Epithelial cell of proximal tubule (primary cell): ENCODE results near the gene SHB. TPM values are rescaled to one million over a fixed set of nuclear protein-coding genes. Genes with fewer than 3 reads are reported as not detected.
"Not testable (repeated sequence)": the region's sequence is repeated elsewhere in the genome, so short reads cannot be mapped to it uniquely, and the experiment has no call there.

Source experiments
- DNase-seq: peaks from one replicate; pipeline ENCODE4 v3.0.0-alpha.2; 2011; ENCODE audit warnings: low read depth
- H3K4me3 ChIP-seq: 2 replicates; pipeline ENCODE4 v1.5.1; 2011; ENCODE audit warnings: low read depth, mild to moderate bottlenecking, low read length
- total RNA-seq: library from RNA; depleted of rRNA; stranded (reverse); fragments of >200 nt; gene quantifications from 2 replicates; pipeline ENCODE4 v1.2.3, GENCODE V29; 2015
- TF ChIP-seq, protein P1 (sequence below): conservative IDR thresholded peaks from 2 replicates; pipeline ENCODE4 v1.5.1; 2012; ENCODE audit warnings: low read depth, mild to moderate bottlenecking, low read length

Gene SHB
- total RNA-seq, 1 donor from 2014 or later: 32.7 TPM

DNA sequence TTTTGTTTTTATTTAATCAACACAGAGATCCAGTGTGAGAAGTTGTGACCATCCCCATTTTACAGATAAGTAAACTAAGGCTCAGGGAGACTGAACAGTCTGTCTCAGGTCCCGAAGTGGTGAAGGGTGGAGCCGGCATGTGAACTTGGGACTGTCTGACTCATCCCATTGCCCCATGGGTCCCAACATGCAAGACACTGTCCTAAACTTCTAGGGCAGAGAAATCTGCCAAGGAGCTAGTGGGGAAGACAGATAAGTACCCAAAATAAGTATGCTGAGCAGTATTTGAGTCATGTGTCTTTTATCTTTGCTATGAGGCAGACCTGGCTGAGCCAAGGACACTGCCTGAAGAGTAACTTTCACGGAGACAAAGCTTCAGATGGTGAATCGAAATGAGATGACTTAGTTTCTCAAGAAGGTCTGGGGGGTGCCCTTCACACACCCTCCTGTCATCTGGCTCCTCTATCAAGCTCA is 100.8 kb downstream of the SHB start:
- DNase-seq: no peak
- no peak overlapping the region for H3K4me3 ChIP-seq
- TF ChIP-seq, protein P1, sequence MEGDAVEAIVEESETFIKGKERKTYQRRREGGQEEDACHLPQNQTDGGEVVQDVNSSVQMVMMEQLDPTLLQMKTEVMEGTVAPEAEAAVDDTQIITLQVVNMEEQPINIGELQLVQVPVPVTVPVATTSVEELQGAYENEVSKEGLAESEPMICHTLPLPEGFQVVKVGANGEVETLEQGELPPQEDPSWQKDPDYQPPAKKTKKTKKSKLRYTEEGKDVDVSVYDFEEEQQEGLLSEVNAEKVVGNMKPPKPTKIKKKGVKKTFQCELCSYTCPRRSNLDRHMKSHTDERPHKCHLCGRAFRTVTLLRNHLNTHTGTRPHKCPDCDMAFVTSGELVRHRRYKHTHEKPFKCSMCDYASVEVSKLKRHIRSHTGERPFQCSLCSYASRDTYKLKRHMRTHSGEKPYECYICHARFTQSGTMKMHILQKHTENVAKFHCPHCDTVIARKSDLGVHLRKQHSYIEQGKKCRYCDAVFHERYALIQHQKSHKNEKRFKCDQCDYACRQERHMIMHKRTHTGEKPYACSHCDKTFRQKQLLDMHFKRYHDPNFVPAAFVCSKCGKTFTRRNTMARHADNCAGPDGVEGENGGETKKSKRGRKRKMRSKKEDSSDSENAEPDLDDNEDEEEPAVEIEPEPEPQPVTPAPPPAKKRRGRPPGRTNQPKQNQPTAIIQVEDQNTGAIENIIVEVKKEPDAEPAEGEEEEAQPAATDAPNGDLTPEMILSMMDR: no peak

DNA sequence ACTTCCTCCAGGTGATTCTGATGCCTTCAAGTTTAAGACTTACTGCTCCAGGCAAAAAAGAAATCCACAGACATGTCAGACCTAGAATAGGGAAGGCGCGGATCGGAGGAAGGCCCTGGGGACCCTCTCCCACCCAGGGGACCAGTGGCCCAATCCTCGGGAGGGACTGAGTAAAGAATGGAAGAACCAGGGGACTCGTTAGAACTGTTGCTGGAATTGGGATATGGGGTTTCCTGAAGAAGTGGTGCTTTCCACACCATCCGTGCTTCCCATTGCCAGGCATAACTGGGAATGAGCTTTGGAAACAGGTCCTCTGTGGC is 101.3 kb downstream of the SHB start:
- no peak overlapping the region for H3K4me3 ChIP-seq
- TF ChIP-seq, protein P1: no peak
- DNase-seq: no peak

DNA sequence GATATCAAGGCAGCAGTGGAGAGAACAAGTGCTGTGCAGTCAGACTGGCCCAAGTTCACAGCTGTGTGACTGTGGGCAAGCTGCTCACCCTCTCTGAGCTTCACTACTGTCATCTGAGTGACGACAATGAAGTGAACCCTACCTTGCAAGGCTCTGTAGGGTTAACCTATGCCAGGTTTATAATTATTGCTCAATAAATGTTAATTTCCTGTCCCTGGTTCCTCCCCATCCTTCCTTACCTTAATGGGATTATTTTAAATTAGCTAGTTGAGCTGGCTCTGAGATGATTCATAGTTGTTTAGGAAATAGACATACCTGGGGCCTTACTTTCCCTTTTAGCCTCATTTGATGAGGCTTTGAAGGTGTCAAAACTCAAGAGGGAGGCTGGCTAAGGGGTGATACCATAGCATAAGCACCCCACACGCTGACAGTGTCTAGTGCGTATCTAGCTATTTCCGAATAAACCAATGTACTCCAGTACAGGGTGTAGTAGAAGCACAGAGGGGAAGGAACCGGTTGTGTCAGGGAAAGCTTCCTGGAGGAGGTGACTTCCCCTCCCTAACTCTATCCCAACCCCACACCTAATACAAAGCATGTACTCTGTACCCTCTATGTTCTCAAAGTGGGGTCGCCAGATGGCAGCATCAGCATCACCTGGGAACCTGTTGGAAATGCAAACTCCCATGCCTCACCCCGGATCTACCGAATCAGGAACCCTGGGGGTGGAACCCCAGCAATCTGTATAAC is 101.8 kb downstream of the SHB start:
- DNase-seq: no peak
- no peak overlapping the region for H3K4me3 ChIP-seq

DNA sequence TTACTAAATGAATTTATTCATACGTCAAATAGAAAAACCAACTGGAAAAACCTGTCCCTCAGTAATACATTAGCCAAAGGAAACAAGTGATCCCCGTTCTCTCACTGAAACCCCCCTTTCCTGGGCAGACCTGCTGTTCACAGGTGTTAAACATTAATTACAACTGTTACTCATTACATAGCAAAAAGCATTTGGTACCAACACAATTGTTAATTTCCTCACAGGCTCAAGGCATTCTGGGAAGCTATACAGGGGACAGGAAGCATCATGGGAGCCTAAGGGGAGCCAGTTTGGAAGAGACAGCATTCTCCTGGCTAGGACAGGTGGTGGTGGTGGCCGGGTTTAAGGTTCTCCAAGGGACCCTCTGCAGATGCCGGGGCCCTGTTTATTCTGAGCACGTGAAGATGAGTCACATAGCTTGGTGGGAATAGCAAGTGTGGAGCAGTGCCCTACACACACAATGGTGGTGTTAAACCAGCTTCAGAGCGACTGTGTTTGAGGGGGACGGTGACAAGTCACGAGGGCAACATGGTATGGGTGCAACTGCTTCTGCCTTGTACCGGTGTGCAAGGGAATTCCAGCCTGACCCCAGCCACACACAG is 102.5 kb downstream of the SHB start:
- TF ChIP-seq, protein P1: no peak
- DNase-seq: peak; percentile 89
- H3K4me3 ChIP-seq: no peak overlapping the region

More for the DNA sequence above, 101.8 kb downstream of the SHB start:
- TF ChIP-seq, protein P1: no peak

DNA sequence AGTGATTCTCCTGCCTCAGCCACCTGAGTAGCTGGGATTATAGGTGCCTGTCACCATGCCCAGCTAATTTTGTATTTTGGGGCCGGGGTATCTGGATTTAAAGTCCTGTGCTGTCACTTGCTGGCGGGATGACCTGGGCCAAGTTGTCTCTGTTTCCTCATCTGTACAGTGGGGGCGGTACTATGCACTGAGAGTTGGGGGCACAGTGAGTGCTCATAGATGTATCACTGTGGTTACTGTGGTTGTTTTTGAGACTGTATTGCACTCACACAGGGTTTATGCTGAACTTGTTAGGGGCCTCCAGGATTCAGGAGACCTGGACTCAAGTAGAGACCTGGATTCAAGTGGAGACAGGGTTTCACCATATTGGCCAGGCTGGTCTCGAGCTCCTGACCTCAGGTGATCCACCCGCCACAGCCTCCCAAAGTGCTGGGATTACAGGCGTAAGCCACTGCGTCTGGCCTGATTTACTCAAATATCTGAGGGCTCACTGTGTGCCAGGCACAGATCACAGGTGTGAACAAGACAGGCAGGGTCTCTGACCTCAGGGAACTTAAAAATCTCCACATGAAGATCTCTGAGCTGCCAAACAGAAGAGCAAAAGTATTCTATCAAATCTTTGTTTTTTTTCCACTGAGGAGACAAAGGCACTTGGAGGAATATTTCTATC is 103.2 kb downstream of the SHB start:
- not testable (repeated sequence) for H3K4me3 ChIP-seq, DNase-seq

DNA sequence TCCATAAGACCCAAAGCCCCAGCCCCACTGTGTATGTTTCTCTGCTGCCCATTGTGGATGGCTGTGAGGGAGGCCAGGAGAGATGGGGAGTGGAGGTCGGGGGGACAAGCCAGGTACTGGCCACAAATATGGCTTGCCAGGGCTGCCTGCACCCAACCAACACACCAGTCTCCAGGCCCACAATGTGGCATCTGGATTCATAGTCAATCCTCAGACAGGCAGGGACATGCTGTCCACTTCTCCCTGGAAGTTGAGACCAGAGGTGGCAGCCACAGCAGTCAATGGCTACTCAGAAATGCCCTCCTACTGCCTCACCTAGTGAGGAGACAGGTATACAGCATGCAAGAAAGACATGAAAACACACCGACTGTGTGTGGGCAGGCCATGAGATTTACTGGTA is 103.9 kb downstream of the SHB start:
- no peak for DNase-seq
- TF ChIP-seq, protein P1: no peak
- H3K4me3 ChIP-seq: no peak overlapping the region

DNA sequence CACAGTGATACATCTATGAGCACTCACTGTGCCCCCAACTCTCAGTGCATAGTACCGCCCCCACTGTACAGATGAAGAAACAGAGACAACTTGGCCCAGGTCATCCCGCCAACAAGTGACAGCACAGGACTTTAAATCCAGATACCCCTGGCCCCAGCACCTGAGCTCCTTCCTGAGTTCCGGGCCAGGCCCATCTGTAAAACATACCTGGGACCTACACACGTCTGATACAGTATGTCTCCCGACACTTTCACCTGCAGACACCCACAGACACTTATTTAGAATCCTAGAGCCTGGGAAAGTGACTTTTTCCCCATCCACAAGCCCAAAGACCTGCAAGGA is 104.3 kb downstream of the SHB start:
- no peak for DNase-seq
- H3K4me3 ChIP-seq: no peak overlapping the region
- TF ChIP-seq, protein P1: no peak
